Measurements from ENCODE around the gene RPH3AL.

The RPH3AL gene

GRCh38 chr17:352421-353212 lies at the start of gene RPH3AL:
RPH3AL (minus strand) TSS chr17:352807; CDS start chr17:327543, 25,264 bp downstream.
- DNase-seq = peak; percentile 29

GRCh38 chr17:400257-400656 lies 47.6 kb upstream of the RPH3AL start:
- no peak for DNase-seq

- no peak for DNase-seq
Measured at GRCh38 chr17:396788-397187, 44.2 kb upstream of the RPH3AL start.

GRCh38 chr17:395974-396373 lies 43.4 kb upstream of the RPH3AL start:
- no peak for DNase-seq

- DNase-seq = no peak
Measured at GRCh38 chr17:395179-395578, 42.6 kb upstream of the RPH3AL start.

GRCh38 chr17:394718-395095 lies 42.1 kb upstream of the RPH3AL start:
- DNase-seq = no peak

GRCh38 chr17:393806-394717 lies 41.5 kb upstream of the RPH3AL start:
- DNase-seq = no peak

- no peak for DNase-seq
Measured at GRCh38 chr17:391850-392249, 39.2 kb upstream of the RPH3AL start.

- DNase-seq = no peak
Measured at GRCh38 chr17:390025-390424, 37.4 kb upstream of the RPH3AL start.

- no peak for DNase-seq
Measured at GRCh38 chr17:388087-388486, 35.5 kb upstream of the RPH3AL start.

GRCh38 chr17:386141-386876 lies 33.7 kb upstream of the RPH3AL start:
- DNase-seq = peak; percentile 14

- no peak for DNase-seq
Measured at GRCh38 chr17:385836-386140, 33.2 kb upstream of the RPH3AL start.

GRCh38 chr17:385178-385835 lies 32.7 kb upstream of the RPH3AL start:
- no peak for DNase-seq

- no peak for DNase-seq
Measured at GRCh38 chr17:384622-385177, 32.1 kb upstream of the RPH3AL start.

GRCh38 chr17:383771-384621 lies 31.4 kb upstream of the RPH3AL start:
- no peak for DNase-seq

GRCh38 chr17:382644-383533 lies 30.3 kb upstream of the RPH3AL start:
- no peak for DNase-seq

GRCh38 chr17:381941-382643 lies 29.5 kb upstream of the RPH3AL start:
- no peak for DNase-seq

- no peak for DNase-seq
Measured at GRCh38 chr17:381516-381915, 28.9 kb upstream of the RPH3AL start.

GRCh38 chr17:379531-380465 lies 27.2 kb upstream of the RPH3AL start:
- no peak for DNase-seq
